Activated B cell treated with CpG ODN at 0.5 μM for 24 hours (primary cell): ENCODE measurements around the gene ZNF263. TPM values are rescaled to one million over a fixed set of nuclear protein-coding genes. Genes with fewer than 3 reads are reported as not detected.

Experiments used
- ATAC-seq: fragments of 200-7000 bp; cut with Tn5 transposase; one replicate; pipeline ENCODE4 v1.10.0; 2021; ENCODE audit warnings: low read depth, mild to moderate bottlenecking, moderate library complexity
- CTCF ChIA-PET: fragments of 350-600 bp; sonication (Branson Sonifier 250); formaldehyde crosslinking; loops from one replicate; lab custom pipeline; 2021; ENCODE audit warnings: antibody characterized with exemption; lab: Charles Lee
- POLR2A ChIA-PET: fragments of 350-600 bp; sonication (Branson Sonifier 250); formaldehyde crosslinking; loops from one replicate; lab custom pipeline; 2021; ENCODE audit warnings: antibody characterized with exemption; lab: Charles Lee
- DNase-seq: peaks from one replicate; pipeline ENCODE4 v3.0.0; 2022
- H3K27ac Mint-ChIP-seq: one replicate; pipeline ENCODE4 v1.8.0; 2020; ENCODE audit warnings: mixed read lengths
- H3K27me3 Mint-ChIP-seq: one replicate; pipeline ENCODE4 v1.8.0; 2021; ENCODE audit warnings: mixed read lengths
- H3K36me3 Mint-ChIP-seq: one replicate; pipeline ENCODE4 v1.8.0; 2021; ENCODE audit warnings: low read depth, mixed read lengths
- H3K4me1 Mint-ChIP-seq: one replicate; pipeline ENCODE4 v1.8.0; 2021; ENCODE audit warnings: mixed read lengths
- H3K4me3 Mint-ChIP-seq: one replicate; pipeline ENCODE4 v1.8.0; 2020; ENCODE audit warnings: mild to moderate bottlenecking, mixed read lengths
- H3K9me3 Mint-ChIP-seq: one replicate; pipeline ENCODE4 v1.8.0; 2020; ENCODE audit warnings: mixed read lengths
- intact Hi-C: fragments of 100-400 bp; cut with micrococcal nuclease; formaldehyde crosslinking; loops from one replicate; pipeline ENCODE4 v1.15.1; 2024
- total RNA-seq: library from RNA; stranded (reverse); gene quantifications from 2 replicates; pipeline ENCODE4 v1.2.3, GENCODE V29; 2022
- TF ChIP-seq, protein P1 (sequence below): fragments of 200-600 bp; IDR thresholded peaks from one replicate; pipeline ENCODE4 v1.8.0; 2022; ENCODE audit warnings: antibody characterized with exemption, mild to moderate bottlenecking

The ZNF263 gene
- total RNA-seq, 1 donor from 2014 or later, result 42.9 TPM

DNA sequence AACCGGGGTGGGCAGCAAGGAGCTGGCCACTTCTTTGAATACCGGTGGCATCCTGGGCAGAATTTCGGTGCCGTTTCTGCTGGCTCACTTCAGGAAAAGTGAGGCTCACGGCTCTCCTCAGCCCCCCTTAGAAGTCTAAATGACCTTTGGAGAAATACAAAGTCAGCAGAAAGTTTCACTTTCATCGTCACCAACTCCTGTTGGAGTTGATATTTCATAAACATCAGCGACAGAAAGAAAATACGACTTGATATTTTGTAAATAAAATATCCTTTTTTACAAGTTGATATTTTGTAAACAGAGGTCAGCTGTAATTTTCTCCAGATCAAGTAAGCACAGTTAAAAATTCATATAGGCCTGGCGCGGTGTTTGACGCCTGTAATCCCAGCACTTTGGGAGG is 22.8 kb downstream of the ZNF263 start:
- TF ChIP-seq, protein P1, sequence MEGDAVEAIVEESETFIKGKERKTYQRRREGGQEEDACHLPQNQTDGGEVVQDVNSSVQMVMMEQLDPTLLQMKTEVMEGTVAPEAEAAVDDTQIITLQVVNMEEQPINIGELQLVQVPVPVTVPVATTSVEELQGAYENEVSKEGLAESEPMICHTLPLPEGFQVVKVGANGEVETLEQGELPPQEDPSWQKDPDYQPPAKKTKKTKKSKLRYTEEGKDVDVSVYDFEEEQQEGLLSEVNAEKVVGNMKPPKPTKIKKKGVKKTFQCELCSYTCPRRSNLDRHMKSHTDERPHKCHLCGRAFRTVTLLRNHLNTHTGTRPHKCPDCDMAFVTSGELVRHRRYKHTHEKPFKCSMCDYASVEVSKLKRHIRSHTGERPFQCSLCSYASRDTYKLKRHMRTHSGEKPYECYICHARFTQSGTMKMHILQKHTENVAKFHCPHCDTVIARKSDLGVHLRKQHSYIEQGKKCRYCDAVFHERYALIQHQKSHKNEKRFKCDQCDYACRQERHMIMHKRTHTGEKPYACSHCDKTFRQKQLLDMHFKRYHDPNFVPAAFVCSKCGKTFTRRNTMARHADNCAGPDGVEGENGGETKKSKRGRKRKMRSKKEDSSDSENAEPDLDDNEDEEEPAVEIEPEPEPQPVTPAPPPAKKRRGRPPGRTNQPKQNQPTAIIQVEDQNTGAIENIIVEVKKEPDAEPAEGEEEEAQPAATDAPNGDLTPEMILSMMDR, result no peak
- ChIA-PET POLR2A (interaction anchor here (0.7 to 4.7 kb wide), 10 partner anchors 12 to 151 kb away, joined by 3 to 57 read pairs (median 6); partner anchors contain the start of genes ZNF174, ZNF200, ZNF263 and ZSCAN32), CTCF (no interaction called here)
- no peaks in the 10 kb centered on the region for H3K27me3 Mint-ChIP-seq
- H3K9me3 Mint-ChIP-seq, result peaks cover 5% of the 10 kb centered on the region
- no peak for ATAC-seq
- peak overlapping the region; percentile 88 for H3K4me3 Mint-ChIP-seq
- intact Hi-C loops, result loop anchor here (5.0 kb wide), 1 partner anchor 56 kb away; no protein-coding TSS in a partner anchor
- peak overlapping the region; percentile 88 for H3K27ac Mint-ChIP-seq
- peaks cover 26% of the 10 kb centered on the region for H3K4me1 Mint-ChIP-seq
- no peak for DNase-seq
- peaks cover 54% of the 10 kb centered on the region for H3K36me3 Mint-ChIP-seq

DNA sequence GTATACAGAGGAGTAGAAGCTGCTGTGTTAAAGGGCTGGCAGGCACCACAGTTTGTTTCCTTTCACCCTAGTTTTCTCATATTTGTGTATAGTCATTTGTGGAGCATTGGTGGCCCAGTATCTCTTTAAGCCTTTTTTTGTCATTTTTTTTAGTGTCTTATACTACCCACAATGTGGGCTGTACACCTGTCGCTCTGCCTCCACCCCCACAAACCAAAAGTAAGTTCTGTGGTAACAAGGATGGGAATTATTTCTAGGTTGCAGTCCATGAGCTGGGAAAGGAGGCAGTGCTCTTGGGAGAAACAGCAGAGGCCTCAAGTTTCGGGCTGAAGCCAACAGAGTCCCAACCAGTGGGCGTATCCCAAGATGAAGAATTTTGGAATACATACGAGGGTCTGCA is 28.2 kb downstream of the ZNF263 start:
- H3K36me3 Mint-ChIP-seq, result peaks cover 86% of the 10 kb centered on the region
- intact Hi-C loops, result no loop called here
- ATAC-seq, result no peak
- H3K4me3 Mint-ChIP-seq, result no peak overlapping the region
- peaks cover 38% of the 10 kb centered on the region for H3K9me3 Mint-ChIP-seq
- POLR2A ChIA-PET, result no interaction called here
- H3K27me3 Mint-ChIP-seq, result no peaks in the 10 kb centered on the region
- TF ChIP-seq, protein P1, result no peak
- CTCF ChIA-PET, result no interaction called here
- H3K27ac Mint-ChIP-seq, result no peak overlapping the region
- peaks cover 10% of the 10 kb centered on the region for H3K4me1 Mint-ChIP-seq
- no peak for DNase-seq

DNA sequence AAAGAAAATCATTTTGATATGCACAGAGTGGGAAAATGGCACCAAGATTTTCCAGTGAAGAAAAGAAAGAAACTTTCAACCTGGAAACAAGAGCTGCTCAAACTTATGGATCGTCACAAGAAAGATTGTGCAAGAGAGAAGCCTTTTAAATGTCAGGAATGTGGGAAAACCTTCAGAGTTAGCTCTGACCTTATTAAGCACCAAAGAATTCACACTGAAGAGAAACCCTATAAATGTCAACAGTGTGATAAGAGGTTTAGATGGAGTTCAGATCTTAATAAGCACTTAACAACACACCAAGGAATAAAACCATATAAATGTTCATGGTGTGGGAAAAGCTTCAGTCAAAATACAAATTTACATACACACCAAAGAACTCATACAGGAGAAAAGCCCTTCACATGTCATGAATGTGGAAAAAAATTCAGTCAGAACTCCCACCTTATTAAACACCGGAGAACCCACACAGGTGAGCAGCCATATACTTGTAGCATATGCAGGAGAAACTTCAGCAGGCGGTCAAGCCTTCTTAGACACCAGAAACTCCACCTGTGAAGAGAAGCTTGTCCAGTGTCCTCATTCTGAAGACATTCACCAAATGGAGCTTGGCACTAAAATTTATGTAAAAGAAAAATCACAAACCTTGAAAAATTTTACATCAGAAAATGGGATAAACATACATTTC is 34.2 kb downstream of the ZNF263 start:
- Mint-ChIP-seq H3K27me3 (no peaks in the 10 kb centered on the region), H3K36me3 (peaks cover 81% of the 10 kb centered on the region), H3K4me1 (no peaks in the 10 kb centered on the region), H3K9me3 (peaks cover 64% of the 10 kb centered on the region), H3K4me3 (no peak overlapping the region), H3K27ac (no peak overlapping the region)
- POLR2A ChIA-PET, result interaction anchor here (1.1 kb wide), 1 partner anchor 34 kb away, joined by 3 read pairs; the partner anchor contains the start of gene ZNF263
- DNase-seq, result no peak
- intact Hi-C loops, result no loop called here
- TF ChIP-seq, protein P1, result no peak
- no peak for ATAC-seq
- CTCF ChIA-PET, result no interaction called here

DNA sequence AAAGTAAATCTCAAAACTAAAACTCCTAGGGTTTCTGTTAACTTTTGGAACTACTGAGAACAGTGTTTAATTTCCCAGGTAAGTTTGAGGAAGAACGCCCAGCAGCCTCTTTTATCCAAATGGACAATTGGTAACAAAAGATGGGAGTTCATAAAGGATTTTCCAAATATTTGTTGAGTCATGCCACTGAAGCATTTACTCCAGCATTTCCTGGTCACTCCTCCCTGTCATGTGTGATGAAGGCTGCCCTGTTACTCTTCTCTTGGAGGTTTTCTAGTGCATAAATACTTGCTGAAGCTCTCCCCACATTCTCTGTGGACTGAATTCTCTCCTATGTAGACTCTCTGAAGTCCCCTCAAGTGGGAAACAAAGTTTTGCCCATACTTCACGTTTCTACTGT is 38.5 kb downstream of the ZNF263 start:
- Mint-ChIP-seq H3K9me3 (peaks cover 46% of the 10 kb centered on the region), H3K4me1 (no peaks in the 10 kb centered on the region), H3K27me3 (no peaks in the 10 kb centered on the region), H3K36me3 (peaks cover 52% of the 10 kb centered on the region), H3K27ac (no peak overlapping the region), H3K4me3 (no peak overlapping the region)
- TF ChIP-seq, protein P1, result no peak
- CTCF ChIA-PET, result no interaction called here
- DNase-seq (no peak), ATAC-seq (no peak)
- POLR2A ChIA-PET, result no interaction called here
- intact Hi-C loops, result no loop called here

DNA sequence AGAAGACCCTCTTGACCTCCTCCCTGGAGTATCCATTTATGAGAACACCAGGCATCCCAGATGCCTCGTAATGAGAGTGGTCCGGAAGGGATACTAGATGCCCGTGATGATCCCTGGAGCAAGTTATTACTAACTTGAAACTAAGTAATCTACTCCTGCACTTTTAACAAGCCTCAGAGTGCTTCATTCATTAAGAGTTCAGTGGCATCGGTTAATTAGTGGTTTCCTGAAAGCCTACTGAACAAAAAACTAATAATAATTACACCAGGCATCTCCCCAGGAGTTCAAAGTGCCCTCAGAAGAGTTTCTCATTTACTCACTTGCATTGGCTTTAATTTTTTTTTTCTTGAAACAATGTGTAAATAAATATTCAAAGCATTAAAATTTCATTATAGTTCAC is 44.2 kb downstream of the ZNF263 start:
- ChIA-PET POLR2A (no interaction called here), CTCF (no interaction called here)
- Mint-ChIP-seq H3K4me3 (no peak overlapping the region), H3K9me3 (peaks cover 17% of the 10 kb centered on the region), H3K27ac (no peak overlapping the region), H3K36me3 (peaks cover 24% of the 10 kb centered on the region), H3K4me1 (no peaks in the 10 kb centered on the region), H3K27me3 (no peaks in the 10 kb centered on the region)
- ATAC-seq (no peak), DNase-seq (no peak)
- intact Hi-C loops, result no loop called here
- TF ChIP-seq, protein P1, result no peak
